ENCODE measurements around the gene CMPK1. TPM values are rescaled to one million over a fixed set of nuclear protein-coding genes. Genes with fewer than 3 reads are reported as not detected.

CMPK1 gene
- total RNA-seq, 1 experiment from 2014 or later, result 28.7 TPM

GRCh38 chr1:47347735-47348134 is 14.1 kb downstream of the CMPK1 start:
- Histone ChIP-seq H2BK15ac (ENCODE audit: low read depth, low read length) (no peak overlapping the region), H4K91ac (ENCODE audit: insufficient read length, low read depth, low read length) (no peak overlapping the region), H3K4ac (ENCODE audit: low read depth, low read length) (no peak overlapping the region), H4K8ac (replicated peaks; ENCODE audit: insufficient read length, low read depth, low read length) (no peak overlapping the region), H3K18ac (ENCODE audit: insufficient read length, low read depth, low read length) (no peak overlapping the region), H3K23me2 (ENCODE audit: insufficient read length, low read depth, low read length, poor library complexity, severe bottlenecking) (no peaks in the 10 kb centered on the region), H3K23ac (ENCODE audit: insufficient read length, low read depth, low read length) (no peak overlapping the region), H3K4me2 (ENCODE audit: insufficient read depth, insufficient read length, low read length) (no peak overlapping the region), H3K9me3 (ENCODE audit: control insufficient read depth, low read depth, low read length) (no peaks in the 10 kb centered on the region), H3K14ac (ENCODE audit: insufficient read depth, low read length) (no peak overlapping the region), H3K27me3 (ENCODE audit: insufficient read depth, low read length) (no peaks in the 10 kb centered on the region), H3K4me1 (ENCODE audit: insufficient read depth, low read length) (no peaks in the 10 kb centered on the region), H3K56ac (ENCODE audit: insufficient read length, low read depth, low read length) (no peak overlapping the region), H4K5ac (ENCODE audit: insufficient read length, low read depth, low read length) (peak overlapping the region; percentile 83), H2BK5ac (ENCODE audit: insufficient read length, low read length) (no peak overlapping the region), H3K79me2 (ENCODE audit: insufficient read depth, low read length) (peaks cover 2% of the 10 kb centered on the region; the same call in 1 of the 2 replicates), H2AFZ (ENCODE audit: low read length) (no peak overlapping the region), H3K27ac (ENCODE audit: insufficient read length, low read depth, low read length) (no peak overlapping the region), H2BK20ac (ENCODE audit: low read depth, low read length, poor library complexity, severe bottlenecking) (no peak overlapping the region), H2BK120ac (ENCODE audit: low read depth, low read length, poor library complexity, severe bottlenecking) (no peak overlapping the region), H2BK12ac (ENCODE audit: insufficient read length, low read depth, low read length) (no peak overlapping the region), H3K79me1 (ENCODE audit: insufficient read depth, low read depth, low read length, poor library complexity, severe bottlenecking) (no peaks in the 10 kb centered on the region), H3T11ph (ENCODE audit: low read length) (no peak overlapping the region), H2AK5ac (ENCODE audit: insufficient read length, low read length) (no peak overlapping the region), H4K20me1 (ENCODE audit: control insufficient read depth, insufficient read depth, insufficient read length) (no peaks in the 10 kb centered on the region), H3K9ac (ENCODE audit: extremely low read depth, insufficient read length, low read length) (no peak overlapping the region)
- no peak for TF ChIP-seq CTCF (conservative IDR thresholded peaks at IDR 0.05)
- no CpG with 5 or more reads among the region's 9 CpGs for WGBS (ENCODE audit: extremely low coverage, insufficient read length, low lambda C conversion rate)
- Mint-ChIP-seq H3K9me3 (no peaks in the 10 kb centered on the region), H3K4me3 (no peak overlapping the region), H3K4me1 (no peaks in the 10 kb centered on the region), H3K36me3 (ENCODE audit: insufficient read depth in 1 of 3, low read depth in 3 of 3) (peaks cover 0 to 4% (median 0%) of the 10 kb centered on the region in 3 experiments; a peak in 2 of 7 replicates), H3K27me3 (ENCODE audit: low read depth) (no peaks in the 10 kb centered on the region), H3K27ac (no peak overlapping the region; a peak in 1 of 7 replicates)
- DNase-seq, result no peak

Data from H9 (cell line).